HCT116 (cell line): ENCODE results near the gene F7. TPM values are rescaled to one million over a fixed set of nuclear protein-coding genes. Genes with fewer than 3 reads are reported as not detected.

Experiments used
- ATAC-seq: fragments of 200-7000 bp; cut with Tn5 transposase; 2 replicates; pipeline ENCODE4 v1.9.1; 2020; ENCODE audit warnings: mild to moderate bottlenecking, moderate library complexity
- BruUV-seq: library from RNA; stranded (reverse); fragments of 400-500 nt; replicated peaks from 2 replicates; lab custom pipeline; 2021; lab: Mats Ljungman, UMichigan
- CTCF ChIA-PET: fragments of 300-600 bp; sonication (Branson Sonifier 250); formaldehyde crosslinking; loops from one replicate; lab custom pipeline; 2021; ENCODE audit warnings: antibody characterized with exemption; lab: Charles Lee
- POLR2A ChIA-PET: fragments of 300-600, 350-600 bp; sonication (Branson Sonifier 250); formaldehyde crosslinking; loops from one replicate; lab custom pipeline; 2021; ENCODE audit warnings: antibody characterized with exemption; lab: Charles Lee
- RAD21 ChIA-PET, 2 experiments: fragments of 300-600 bp; sonication (Branson Sonifier 250); formaldehyde crosslinking; loops; one replicate each; lab custom pipeline; 2023; ENCODE audit warnings: low total read pairs in 2 of 2; ENCODE audit not compliant: uncharacterized antibody in 2 of 2, unreplicated experiment in 2 of 2, low non-redundant PET in 1 of 2; lab: Charles Lee
- DNase-seq: peaks from one replicate; pipeline ENCODE4 v3.0.0-alpha.2; 2010; ENCODE audit warnings: low read depth, low spot score
- H2AFZ ChIP-seq: fragments of 200-600 bp; shearing (Covaris generic), sonication (generic); 2 replicates; pipeline ENCODE4 v1.6.1; 2017; ENCODE audit warnings: low read depth, mixed run types, mixed read lengths, antibody characterized with exemption, low read length; ENCODE audit not compliant: poor library complexity, severe bottlenecking
- H3K27ac ChIP-seq: 2 replicates; pipeline ENCODE4 v1.5.1; 2012; ENCODE audit warnings: low read depth, low read length
- H3K27me3 ChIP-seq: fragments of 200-600 bp; sonication (generic); 2 replicates; pipeline ENCODE4 v1.6.1; 2016; ENCODE audit warnings: mixed run types, low read length, mixed read lengths; ENCODE audit not compliant: insufficient read depth
- H3K36me3 ChIP-seq, 2 experiments: fragments of 200-500 bp in 1 of 2; fragments of 200-600 bp in 1 of 2; sonication (Bioruptor generic) in 1 of 2; sonication (generic) in 1 of 2; 2 replicates each; pipeline versions ENCODE4 v1.5.1 to v1.6.1; 2014 to 2016; ENCODE audit warnings: low read length in 2 of 2, inconsistent platforms in 1 of 2, mixed read lengths in 1 of 2, mixed run types in 1 of 2; ENCODE audit not compliant: insufficient read depth in 2 of 2, control insufficient read depth in 1 of 2
- H3K4me1 ChIP-seq, 2 experiments: fragments of 200-600 bp in 1 of 2; sonication (generic) in 1 of 2; 2 replicates each; pipeline versions ENCODE4 v1.5.1 to v1.6.1; 2012 to 2017; ENCODE audit warnings: low read length in 2 of 2, inconsistent platforms in 1 of 2, mild to moderate bottlenecking in 1 of 2, mixed read lengths in 1 of 2, mixed run types in 1 of 2, moderate library complexity in 1 of 2; ENCODE audit not compliant: insufficient read depth in 2 of 2, control insufficient read depth in 1 of 2
- H3K4me2 ChIP-seq: fragments of 200-600 bp; sonication (generic); 2 replicates; pipeline ENCODE4 v1.6.1; 2017; ENCODE audit warnings: mixed run types, low read length, mixed read lengths
- H3K4me3 ChIP-seq, 2 experiments: fragments of 200-600 bp in 1 of 2; sonication (generic) in 1 of 2; replicated peaks in 1 of 2; 2 replicates each; pipeline ENCODE4 v1.5.1; 2011 to 2016; ENCODE audit warnings: low read length in 2 of 2, control low read depth in 1 of 2, low read depth in 1 of 2, mild to moderate bottlenecking in 1 of 2, mixed read lengths in 1 of 2, mixed run types in 1 of 2
- H3K79me2 ChIP-seq: fragments of 200-600 bp; sonication (generic); 2 replicates; pipeline ENCODE4 v1.6.1; 2017; ENCODE audit warnings: mild to moderate bottlenecking, mixed run types, low read length, moderate library complexity, mixed read lengths; ENCODE audit not compliant: insufficient read depth
- H3K9ac ChIP-seq: fragments of 200-600 bp; sonication (generic); 2 replicates; pipeline ENCODE4 v1.6.1; 2016; ENCODE audit warnings: low read length, mixed read lengths
- H3K9me2 ChIP-seq: fragments of 200-600 bp; sonication (generic), shearing (Covaris generic); 2 replicates; pipeline ENCODE4 v1.6.1; 2017; ENCODE audit warnings: mixed run types, mild to moderate bottlenecking, moderate library complexity; ENCODE audit not compliant: insufficient read depth
- H3K9me3 ChIP-seq, 2 experiments: fragments of 200-500 bp in 1 of 2; fragments of 200-600 bp in 1 of 2; sonication (Bioruptor generic) in 1 of 2; sonication (generic) in 1 of 2; 2 replicates each; pipeline ENCODE4 v1.6.1; 2014 to 2017; ENCODE audit warnings: low read length in 2 of 2, mixed read lengths in 2 of 2, inconsistent platforms in 1 of 2, low read depth in 1 of 2, mild to moderate bottlenecking in 1 of 2, mixed run types in 1 of 2, moderate library complexity in 1 of 2; ENCODE audit not compliant: control insufficient read depth in 1 of 2, insufficient read depth in 1 of 2
- H4K20me1 ChIP-seq: fragments of 200-600 bp; sonication (generic), shearing (Covaris generic); 2 replicates; pipeline ENCODE4 v1.6.1; 2017; ENCODE audit warnings: mixed run types, mild to moderate bottlenecking, moderate library complexity; ENCODE audit not compliant: insufficient read depth
- CTCF ChIP-seq, 3 experiments: fragments of 200-600 bp in 1 of 3; sonication (generic) in 1 of 3; IDR thresholded peaks in 2 of 3; conservative IDR thresholded peaks in 1 of 3; 2 replicates each; pipeline ENCODE4 v1.5.1; 2012 to 2017; ENCODE audit warnings: low read depth in 2 of 3, low read length in 2 of 3, antibody characterized with exemption in 1 of 3, borderline replicate concordance in 1 of 3, control low read depth in 1 of 3, mild to moderate bottlenecking in 1 of 3, mixed read lengths in 1 of 3, mixed run types in 1 of 3, moderate library complexity in 1 of 3; ENCODE audit not compliant: insufficient read depth in 1 of 3
- ELF1 ChIP-seq: IDR thresholded peaks from 2 replicates; pipeline ENCODE4 v1.6.1; 2012; ENCODE audit warnings: low read depth, borderline replicate concordance
- FOSL1 ChIP-seq: IDR thresholded peaks from 2 replicates; pipeline ENCODE4 v1.6.1; 2012; ENCODE audit warnings: low read depth
- MAX ChIP-seq: IDR thresholded peaks from 2 replicates; pipeline ENCODE4 v1.6.1; 2012
- POLR2A ChIP-seq: IDR thresholded peaks from 2 replicates; pipeline ENCODE4 v1.7.0; 2011; ENCODE audit warnings: borderline replicate concordance; ENCODE audit not compliant: insufficient read depth, insufficient read length; ENCODE audit errors: extremely low read depth
- POLR2AphosphoS5 ChIP-seq: IDR thresholded peaks from 2 replicates; pipeline ENCODE4 v1.6.1; 2011; ENCODE audit warnings: mild to moderate bottlenecking, low read depth, low read length, moderate library complexity
- RAD21 ChIP-seq: IDR thresholded peaks from 2 replicates; pipeline ENCODE4 v1.6.1; 2012; ENCODE audit warnings: low read depth, mild to moderate bottlenecking
- SP1 ChIP-seq: IDR thresholded peaks from 2 replicates; pipeline ENCODE4 v1.6.1; 2012; ENCODE audit warnings: low read depth
- TCF7L2 ChIP-seq: IDR thresholded peaks from 2 replicates; pipeline ENCODE4 v1.7.0; 2011; ENCODE audit warnings: borderline replicate concordance, inconsistent platforms; ENCODE audit not compliant: insufficient read depth, insufficient read length; ENCODE audit errors: extremely low read depth
- ZBTB33 ChIP-seq: IDR thresholded peaks from 2 replicates; pipeline ENCODE4 v1.6.1; 2011; ENCODE audit warnings: mild to moderate bottlenecking, low read length, moderate library complexity; ENCODE audit not compliant: insufficient replicate concordance; ENCODE audit errors: extremely low read depth
- ZFX ChIP-seq: fragments of 450-650 bp; IDR thresholded peaks from 2 replicates; pipeline ENCODE4 v1.6.1; 2017
- intact Hi-C: fragments of 100-400 bp; cut with micrococcal nuclease; formaldehyde crosslinking; loops from 2 replicates; pipeline ENCODE4 v1.10.0; 2022
- total RNA-seq: library from RNA; stranded (reverse); gene quantifications from one replicate; pipeline ENCODE4 v1.2.1, GENCODE V29; 2021; ENCODE audit not compliant: unreplicated experiment

F7 gene
- total RNA-seq, 1 experiment from 2014 or later, result not detected

- ChIA-PET CTCF (no interaction called here), POLR2A (no interaction called here), RAD21 (no interaction called here)
- ATAC-seq (peak; percentile 98), DNase-seq (peak; percentile 50)
- Histone ChIP-seq H3K4me2 (peak within 1 kb of the TSS; percentile 76), H2AFZ (no peak within 1 kb of the TSS), H3K4me1 (peaks cover 4 to 14% of the 10 kb centered on the region in 2 experiments; a peak in 3 of 4 replicates), H3K36me3 (no peaks in the 10 kb centered on the region), H3K4me3 (peak within 1 kb of the TSS; percentile 30 to 46), H3K9me3 (no peaks in the 10 kb centered on the region), H3K27me3 (peaks cover 5% of the 10 kb centered on the region; the same call in 1 of the 2 replicates), H4K20me1 (no peaks in the 10 kb centered on the region), H3K79me2 (no peaks in the 10 kb centered on the region), H3K27ac (no peak within 1 kb of the TSS), H3K9ac (0 out of 2 replicates have a peak within 1 kb of the TSS, but pooled peaks have one; percentile 18), H3K9me2 (no peaks in the 10 kb centered on the region)
- no peak for TF ChIP-seq SP1
- peak; percentile 69 for TF ChIP-seq POLR2AphosphoS5
- no TSS peak for BruUV-seq
- intact Hi-C loops, result loop anchor here (5.0 kb wide), 1 partner anchor 85 kb away; no protein-coding TSS in a partner anchor
Observed at GRCh38 chr13:113122550-113123225, 17.1 kb downstream of the F7 start, which contains the start of gene F10. Gene F10, plus strand, starts transcription at chr13:113122799. Its CDS starts 57 bp downstream, at chr13:113122856.

- H3K27ac ChIP-seq, result no peak overlapping the region
- intact Hi-C loops, result loop anchor here (5.0 kb wide), 1 partner anchor 86 kb away; no protein-coding TSS in a partner anchor
- H3K9ac ChIP-seq, result no peak overlapping the region
- H3K4me3 ChIP-seq, result peak overlapping the region; percentile 30 to 46
- no peaks in the 10 kb centered on the region for H3K9me3 ChIP-seq
- H3K4me2 ChIP-seq, result peak overlapping the region; percentile 76
- TF ChIP-seq RAD21, result no peak
- TF ChIP-seq ZFX, result no peak
- no peak for TF ChIP-seq TCF7L2
- no peak for TF ChIP-seq POLR2A
- TF ChIP-seq ZBTB33, result no peak
- TF ChIP-seq CTCF (IDR thresholded peaks at IDR 0.05 in 2 of 3, conservative IDR thresholded peaks at IDR 0.05 in 1 of 3; ENCODE audit: borderline replicate concordance in 1 of 3, insufficient read depth in 1 of 3, low read depth in 2 of 3, low read length in 2 of 3), result peak in 2 of 3 experiments; percentile 56 to 65; a peak in 4 of 6 replicates
- no peak for TF ChIP-seq MAX
- no peak for TF ChIP-seq ELF1
- TF ChIP-seq FOSL1, result no peak
- CTCF ChIA-PET, result no interaction called here
- peaks cover 4 to 14% of the 10 kb centered on the region in 2 experiments; a peak in 3 of 4 replicates for H3K4me1 ChIP-seq
- H2AFZ ChIP-seq, result no peak overlapping the region
- no peaks in the 10 kb centered on the region for H4K20me1 ChIP-seq
- DNase-seq, result no peak
- RAD21 ChIA-PET, result no interaction called here
- no peaks in the 10 kb centered on the region for H3K36me3 ChIP-seq
- H3K9me2 ChIP-seq, result no peaks in the 10 kb centered on the region
- POLR2A ChIA-PET, result no interaction called here
- no TSS peak for BruUV-seq
- ATAC-seq, result peak; percentile 46
- H3K27me3 ChIP-seq, result peaks cover 7% of the 10 kb centered on the region; the same call in 1 of the 2 replicates
- no peaks in the 10 kb centered on the region for H3K79me2 ChIP-seq
Observed at GRCh38 chr13:113123226-113124201, 17.9 kb downstream of the F7 start.
